ENCODE measurements around the gene GPHN. TPM values are rescaled to one million over a fixed set of nuclear protein-coding genes. Genes with fewer than 3 reads are reported as not detected.

GPHN gene
- total RNA-seq, 4 donors from 2014 or later: 14.8 to 20.8 (median 17.0) TPM

DNA sequence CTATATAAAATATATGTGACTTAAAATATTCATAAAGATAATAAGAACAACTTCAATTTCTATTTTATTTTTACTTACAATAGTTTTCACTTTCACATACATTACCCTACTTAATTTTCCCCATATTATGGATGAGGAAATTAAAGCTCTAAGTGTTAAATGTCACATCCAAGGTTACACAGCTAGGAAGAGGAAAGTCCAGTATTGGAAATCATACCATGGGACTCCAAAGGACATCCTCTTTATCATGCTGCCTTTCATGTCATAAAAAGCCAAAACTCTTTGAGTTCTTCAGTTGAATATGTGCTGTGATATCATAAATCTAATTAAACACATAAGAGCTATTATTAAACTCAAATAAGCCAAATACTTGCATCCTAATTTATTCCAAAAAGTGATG lies 508.9 kb downstream of the GPHN start:
- no peak overlapping the region for H3K4me3 ChIP-seq (ENCODE audit: low read depth, poor library complexity, severe bottlenecking)
- no peak for DNase-seq (ENCODE audit: low spot score in 2 of 2)
- TF ChIP-seq, protein P1, sequence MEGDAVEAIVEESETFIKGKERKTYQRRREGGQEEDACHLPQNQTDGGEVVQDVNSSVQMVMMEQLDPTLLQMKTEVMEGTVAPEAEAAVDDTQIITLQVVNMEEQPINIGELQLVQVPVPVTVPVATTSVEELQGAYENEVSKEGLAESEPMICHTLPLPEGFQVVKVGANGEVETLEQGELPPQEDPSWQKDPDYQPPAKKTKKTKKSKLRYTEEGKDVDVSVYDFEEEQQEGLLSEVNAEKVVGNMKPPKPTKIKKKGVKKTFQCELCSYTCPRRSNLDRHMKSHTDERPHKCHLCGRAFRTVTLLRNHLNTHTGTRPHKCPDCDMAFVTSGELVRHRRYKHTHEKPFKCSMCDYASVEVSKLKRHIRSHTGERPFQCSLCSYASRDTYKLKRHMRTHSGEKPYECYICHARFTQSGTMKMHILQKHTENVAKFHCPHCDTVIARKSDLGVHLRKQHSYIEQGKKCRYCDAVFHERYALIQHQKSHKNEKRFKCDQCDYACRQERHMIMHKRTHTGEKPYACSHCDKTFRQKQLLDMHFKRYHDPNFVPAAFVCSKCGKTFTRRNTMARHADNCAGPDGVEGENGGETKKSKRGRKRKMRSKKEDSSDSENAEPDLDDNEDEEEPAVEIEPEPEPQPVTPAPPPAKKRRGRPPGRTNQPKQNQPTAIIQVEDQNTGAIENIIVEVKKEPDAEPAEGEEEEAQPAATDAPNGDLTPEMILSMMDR (IDR thresholded peaks at IDR 0.05): no peak
- TF ChIP-seq POLR2A (IDR thresholded peaks at IDR 0.05): no peak
- intact Hi-C loops (cut with DNase I; ENCODE audit: low total_unique reads): no loop called here

DNA sequence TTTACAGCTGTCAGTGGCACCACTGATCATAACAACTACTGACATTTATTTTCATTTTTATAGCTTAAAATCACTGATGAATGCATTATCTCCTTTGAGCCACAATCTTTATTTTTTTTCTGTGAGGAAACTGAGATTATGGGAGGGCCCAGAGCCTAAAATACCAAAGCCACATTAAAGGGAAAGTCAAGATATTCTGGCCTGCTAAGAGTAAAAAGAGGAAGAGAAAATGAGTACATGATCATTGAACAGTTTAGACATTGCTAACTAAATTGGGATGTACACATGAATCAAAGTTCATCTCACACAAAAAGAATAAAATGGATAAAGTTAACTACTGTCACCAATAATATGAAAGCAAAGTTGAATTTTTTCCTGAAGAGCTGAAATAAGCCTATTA lies 510.8 kb downstream of the GPHN start:
- no peak overlapping the region for H3K4me3 ChIP-seq (ENCODE audit: low read depth, poor library complexity, severe bottlenecking)
- DNase-seq (ENCODE audit: low spot score in 2 of 2): no peak
- no peak for TF ChIP-seq POLR2A (IDR thresholded peaks at IDR 0.05)
- TF ChIP-seq, protein P1 (IDR thresholded peaks at IDR 0.05): no peak
- intact Hi-C loops (cut with DNase I; ENCODE audit: low total_unique reads): no loop called here

DNA sequence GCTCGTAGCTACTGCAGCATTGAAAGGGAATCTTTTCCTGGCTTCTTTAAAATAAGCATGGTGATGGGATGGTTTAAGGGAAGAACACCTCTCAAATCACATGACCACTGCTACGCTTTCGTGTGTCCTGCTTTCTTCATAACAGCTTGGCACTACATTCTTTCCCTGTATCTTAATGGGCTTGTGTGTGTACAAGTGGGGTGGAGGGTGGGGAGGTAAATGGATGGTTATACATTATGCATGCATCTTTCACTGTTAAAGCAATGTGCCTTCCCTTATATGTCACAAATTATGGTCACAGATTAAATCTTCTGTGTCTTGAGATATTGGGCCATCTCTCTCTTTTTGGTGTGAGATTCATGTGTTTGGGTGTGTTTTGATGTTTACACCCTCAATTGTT lies 511.8 kb downstream of the GPHN start:
- intact Hi-C loops (cut with DNase I; ENCODE audit: low total_unique reads): no loop called here
- no peak for TF ChIP-seq POLR2A (IDR thresholded peaks at IDR 0.05)
- TF ChIP-seq, protein P1 (IDR thresholded peaks at IDR 0.05): no peak
- 85 to 91% methylated on average over 3 of the region's 3 CpGs for WGBS, 2 donors
- no peak for DNase-seq (ENCODE audit: low spot score in 2 of 2)
- no peak overlapping the region for H3K4me3 ChIP-seq (ENCODE audit: low read depth, poor library complexity, severe bottlenecking)

DNA sequence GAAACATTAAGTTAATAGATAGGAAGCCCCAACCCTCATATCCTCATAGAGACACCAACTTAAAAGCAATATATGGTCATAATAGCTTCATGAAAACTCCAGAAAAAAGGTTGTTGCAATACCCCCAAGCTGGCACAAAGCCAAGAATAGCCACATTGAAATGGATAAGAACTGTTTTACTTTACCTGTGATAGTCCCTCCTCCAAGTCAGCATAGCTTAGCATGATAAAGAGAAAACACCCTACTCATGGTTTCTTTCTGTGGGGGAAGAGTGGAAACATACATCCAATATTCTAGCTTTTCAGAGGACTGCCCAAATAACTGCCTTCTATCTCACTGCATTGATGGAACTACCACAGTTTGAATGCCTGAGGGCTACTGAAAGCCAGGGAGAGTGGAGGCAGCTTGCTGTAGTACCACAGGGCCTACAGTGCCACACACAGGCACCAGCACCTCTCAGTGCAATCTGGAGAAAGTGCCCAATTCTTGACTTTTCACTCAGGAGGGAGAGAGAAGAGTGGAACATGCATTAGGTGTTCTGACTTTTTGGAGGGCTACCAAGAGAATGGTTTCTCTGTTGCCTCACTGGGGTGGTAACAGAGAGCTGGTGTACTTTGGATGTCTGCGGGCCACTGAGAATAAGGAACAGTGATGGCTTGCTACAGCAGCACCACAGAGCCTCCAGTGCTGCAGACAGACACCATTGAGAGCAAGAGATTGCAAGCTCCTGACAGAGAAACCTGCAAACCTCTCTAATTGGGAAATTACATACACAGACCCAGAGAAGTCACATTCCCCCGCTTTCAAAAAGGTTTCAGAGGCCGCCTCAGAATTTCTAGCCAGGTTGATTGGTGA lies 524.2 kb downstream of the GPHN start:
- TF ChIP-seq POLR2A (IDR thresholded peaks at IDR 0.05): no peak
- TF ChIP-seq, protein P1 (IDR thresholded peaks at IDR 0.05): no peak
- DNase-seq (ENCODE audit: low spot score in 2 of 2): no peak
- no peak overlapping the region for H3K4me3 ChIP-seq (ENCODE audit: low read depth, poor library complexity, severe bottlenecking)
- intact Hi-C loops (cut with DNase I; ENCODE audit: low total_unique reads): no loop called here
- WGBS, 2 donors: 95 to 97% methylated on average over 3 of the region's 3 CpGs

DNA sequence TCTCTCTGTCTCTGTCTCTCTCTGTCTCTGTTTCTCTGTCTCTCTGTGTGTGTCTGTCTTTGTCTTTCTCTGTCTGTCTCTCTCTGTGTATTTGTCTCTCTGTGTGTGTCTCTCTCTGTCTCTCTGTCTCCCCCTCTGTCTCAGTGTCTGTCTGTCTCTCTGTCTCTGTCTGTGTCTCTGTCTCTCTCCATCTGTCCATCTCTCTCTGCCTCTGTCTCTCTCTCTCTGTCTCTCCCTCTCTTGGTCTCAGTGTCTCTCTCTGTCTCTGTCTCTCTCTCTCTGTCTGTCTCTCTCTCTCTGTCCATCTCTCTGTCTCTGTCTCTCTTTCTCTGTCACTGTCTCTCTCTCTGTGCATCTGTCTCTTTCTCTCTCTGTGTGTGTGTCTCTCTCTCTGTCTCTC lies 537.5 kb downstream of the GPHN start:
- no peak for DNase-seq (ENCODE audit: low spot score in 2 of 2)
- TF ChIP-seq POLR2A (IDR thresholded peaks at IDR 0.05): no peak
- TF ChIP-seq, protein P1 (IDR thresholded peaks at IDR 0.05): no peak
- H3K4me3 ChIP-seq (ENCODE audit: low read depth, poor library complexity, severe bottlenecking): no peak overlapping the region
- intact Hi-C loops (cut with DNase I; ENCODE audit: low total_unique reads): no loop called here

DNA sequence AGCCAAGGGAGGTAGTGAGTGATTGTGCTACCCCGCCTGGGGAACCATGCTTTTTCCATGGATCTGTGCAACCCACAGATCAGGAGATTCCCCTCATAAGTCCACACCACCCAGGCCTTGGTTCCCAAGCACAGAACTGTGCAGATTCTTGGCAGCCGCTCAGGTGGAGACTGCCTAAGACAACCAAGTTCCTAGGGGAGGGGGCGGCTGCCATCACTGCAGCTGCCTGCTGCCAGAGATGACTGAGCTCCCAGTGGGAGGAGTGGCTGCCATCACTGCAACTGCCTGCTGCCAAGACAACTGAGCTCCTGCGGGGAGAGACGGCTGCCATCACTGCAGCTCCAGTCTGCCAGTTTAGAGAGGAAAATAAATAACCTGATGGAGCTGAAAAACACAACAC lies 542.9 kb downstream of the GPHN start:
- 92 to 99% methylated on average over 5 of the region's 5 CpGs for WGBS, 2 donors
- no peak for DNase-seq (ENCODE audit: low spot score in 2 of 2)
- intact Hi-C loops (cut with DNase I; ENCODE audit: low total_unique reads): no loop called here

More for the DNA sequence above, 542.9 kb downstream of the GPHN start:
- TF ChIP-seq, protein P1 (IDR thresholded peaks at IDR 0.05): no peak
- no peak for TF ChIP-seq POLR2A (IDR thresholded peaks at IDR 0.05)
- H3K4me3 ChIP-seq (ENCODE audit: low read depth, poor library complexity, severe bottlenecking): no peak overlapping the region
